Left forelimb (tissue), 1 donor: ENCODE results near the gene LAMA3.

ENCODE experiments used
- DNase-seq: peaks from one replicate; pipeline ENCODE4 v3.0.0-alpha.2; 2018; ENCODE audit warnings: low spot score

The LAMA3 gene

DNA sequence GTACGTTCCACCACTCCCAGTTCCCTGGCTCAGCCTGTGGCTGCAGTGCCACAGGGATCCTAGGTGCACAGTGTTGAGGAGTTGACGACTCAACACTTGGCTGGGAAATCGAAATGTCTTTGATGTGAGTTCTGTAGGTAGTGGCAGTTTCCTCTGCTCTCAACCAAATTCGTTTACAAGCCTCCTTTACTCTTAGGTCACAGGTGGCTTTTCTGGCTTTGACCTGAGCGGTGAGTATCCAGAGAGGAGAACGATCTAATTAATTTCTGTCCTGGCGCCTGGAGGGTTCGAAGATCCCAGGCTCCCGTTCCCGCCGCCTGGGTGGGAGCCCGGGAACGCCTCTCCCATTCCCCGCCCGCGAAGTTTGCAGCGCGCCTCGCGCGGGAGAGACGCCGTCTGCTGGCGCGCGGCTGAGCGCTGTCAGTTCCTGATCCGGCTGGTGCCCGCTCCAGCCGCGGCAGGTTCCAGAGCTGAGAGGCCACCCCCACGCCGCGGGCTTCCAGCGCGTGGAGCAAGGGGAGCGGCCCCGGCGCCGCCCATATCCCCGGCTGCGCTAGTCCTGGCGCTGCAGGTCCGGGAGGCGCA, at the start of gene LAMA3:
Gene LAMA3 (plus strand): TSS at position 423 of the 585 bp plus-strand sequence. CDS start 231 bp downstream, outside the sequence.
- DNase-seq = peak; percentile 72

GRCh38 chr18:23640052-23640451, 49.2 kb upstream of the LAMA3 start:
- DNase-seq = no peak

- no peak for DNase-seq
Measured at GRCh38 chr18:23641143-23641720, 48.0 kb upstream of the LAMA3 start.

DNA sequence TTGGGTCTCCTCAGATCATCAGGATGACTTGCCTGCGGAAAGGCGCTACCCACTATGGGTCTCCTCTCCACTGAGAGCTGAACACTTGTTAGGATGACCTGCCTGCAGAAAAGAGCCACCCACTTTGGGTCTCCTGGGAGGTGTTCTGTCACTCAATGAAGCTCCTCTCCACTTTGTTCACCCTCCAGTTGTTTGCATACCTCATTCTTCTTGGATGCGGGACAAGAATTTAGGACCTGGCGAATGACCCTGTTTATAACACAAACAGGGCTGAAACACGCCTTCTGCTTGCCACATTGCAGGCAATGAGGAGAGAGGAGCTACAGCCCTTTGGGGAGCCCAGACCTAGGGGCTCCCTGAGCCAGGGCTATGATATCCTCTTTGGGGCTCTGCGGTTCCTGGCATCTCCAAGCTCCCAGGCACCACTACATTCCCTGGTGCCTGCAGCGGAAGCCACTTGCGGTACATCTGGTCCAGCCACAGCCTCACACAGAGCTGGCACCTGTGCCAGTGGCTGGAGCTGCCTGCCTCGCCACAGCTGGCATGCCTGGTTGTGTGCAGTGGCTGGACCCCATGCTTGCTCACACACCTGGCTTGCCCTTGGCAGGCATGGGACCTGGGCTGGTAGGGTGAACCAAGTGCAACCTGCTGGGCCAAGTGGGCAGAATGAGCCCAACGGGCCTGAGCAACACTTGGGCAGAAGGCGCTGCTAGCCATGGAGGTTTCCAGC, 47.2 kb upstream of the LAMA3 start:
- no peak for DNase-seq

DNA sequence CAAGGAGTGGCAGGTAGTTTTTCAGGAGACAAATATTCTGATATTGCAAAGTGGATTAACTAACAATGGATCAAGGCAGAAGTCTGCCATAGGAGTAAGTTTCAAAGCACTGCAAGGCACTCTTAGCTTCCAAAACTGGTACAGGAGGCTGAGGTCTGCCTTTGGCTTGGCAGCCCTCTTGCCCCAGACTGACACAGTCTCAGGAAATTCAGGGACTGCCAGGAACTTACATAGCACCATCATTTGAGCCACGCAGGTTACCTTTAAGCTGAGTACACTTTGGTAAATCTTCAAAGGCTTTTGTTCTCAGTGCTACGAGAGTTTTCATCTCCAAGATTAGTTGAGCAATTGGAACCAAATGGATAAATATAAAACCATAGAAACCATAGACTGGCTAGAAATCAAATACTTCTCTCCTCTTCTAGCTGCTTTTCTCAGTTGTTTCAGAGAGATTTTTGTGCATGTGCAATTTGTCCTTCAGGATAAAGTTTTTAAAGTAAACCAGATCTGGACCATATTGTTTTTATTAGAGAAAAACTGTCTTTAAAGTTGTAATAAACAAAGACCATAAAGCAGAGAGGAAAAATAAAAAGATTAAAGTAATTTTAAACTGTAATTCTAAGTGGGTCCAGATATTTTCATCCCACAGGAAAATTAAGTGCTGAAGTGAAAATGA, 45.3 kb upstream of the LAMA3 start:
- no peak for DNase-seq

GRCh38 chr18:23645568-23646175, 43.6 kb upstream of the LAMA3 start:
- no peak for DNase-seq

DNA sequence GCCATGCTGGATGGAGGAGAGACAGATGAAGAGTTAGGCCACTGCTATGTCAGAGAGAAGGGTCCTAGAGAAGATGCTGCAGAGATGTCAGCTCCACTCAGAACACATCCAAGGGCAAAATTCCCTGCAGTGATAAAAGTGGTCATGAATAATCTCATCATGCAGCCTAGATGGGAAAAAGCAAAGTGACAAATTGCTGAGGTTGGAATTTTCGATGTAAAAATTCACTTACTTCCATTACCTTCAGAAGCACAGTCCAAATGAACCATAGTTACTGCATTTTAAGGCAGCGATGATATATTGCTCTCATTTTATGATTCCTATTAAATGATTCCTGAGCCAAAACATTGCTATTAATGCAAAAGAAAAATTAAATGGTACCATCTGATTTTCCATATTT, 43.0 kb upstream of the LAMA3 start:
- DNase-seq = no peak

DNA sequence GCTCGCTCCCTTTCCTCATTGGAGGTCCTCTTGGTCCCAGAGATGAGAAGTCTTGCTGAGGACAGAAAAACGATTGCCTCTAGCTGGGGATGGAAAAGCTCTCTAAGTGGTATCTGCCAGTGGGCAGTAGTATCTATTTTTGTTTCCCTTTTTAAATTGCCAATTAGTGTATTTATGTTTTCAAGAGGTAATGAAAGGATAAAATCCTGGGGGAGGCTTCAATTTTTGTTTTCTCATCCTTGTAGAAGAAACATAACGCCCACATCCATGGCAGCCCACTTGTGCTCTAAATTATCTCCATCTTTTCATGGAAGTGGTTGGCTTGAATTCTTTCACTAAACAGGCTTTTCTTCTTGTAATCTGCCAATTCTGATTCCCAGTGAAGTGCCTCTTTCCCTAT, 40.8 kb upstream of the LAMA3 start:
- no peak for DNase-seq

GRCh38 chr18:23648940-23649607, 40.2 kb upstream of the LAMA3 start:
- DNase-seq = no peak

GRCh38 chr18:23650968-23651927, 38.0 kb upstream of the LAMA3 start:
- DNase-seq = no peak

- DNase-seq = no peak
Measured at GRCh38 chr18:23652232-23652631, 37.0 kb upstream of the LAMA3 start.

GRCh38 chr18:23658285-23658684, 31.0 kb upstream of the LAMA3 start:
- no peak for DNase-seq

- DNase-seq = no peak
Measured at GRCh38 chr18:23661735-23662308, 27.4 kb upstream of the LAMA3 start.

DNA sequence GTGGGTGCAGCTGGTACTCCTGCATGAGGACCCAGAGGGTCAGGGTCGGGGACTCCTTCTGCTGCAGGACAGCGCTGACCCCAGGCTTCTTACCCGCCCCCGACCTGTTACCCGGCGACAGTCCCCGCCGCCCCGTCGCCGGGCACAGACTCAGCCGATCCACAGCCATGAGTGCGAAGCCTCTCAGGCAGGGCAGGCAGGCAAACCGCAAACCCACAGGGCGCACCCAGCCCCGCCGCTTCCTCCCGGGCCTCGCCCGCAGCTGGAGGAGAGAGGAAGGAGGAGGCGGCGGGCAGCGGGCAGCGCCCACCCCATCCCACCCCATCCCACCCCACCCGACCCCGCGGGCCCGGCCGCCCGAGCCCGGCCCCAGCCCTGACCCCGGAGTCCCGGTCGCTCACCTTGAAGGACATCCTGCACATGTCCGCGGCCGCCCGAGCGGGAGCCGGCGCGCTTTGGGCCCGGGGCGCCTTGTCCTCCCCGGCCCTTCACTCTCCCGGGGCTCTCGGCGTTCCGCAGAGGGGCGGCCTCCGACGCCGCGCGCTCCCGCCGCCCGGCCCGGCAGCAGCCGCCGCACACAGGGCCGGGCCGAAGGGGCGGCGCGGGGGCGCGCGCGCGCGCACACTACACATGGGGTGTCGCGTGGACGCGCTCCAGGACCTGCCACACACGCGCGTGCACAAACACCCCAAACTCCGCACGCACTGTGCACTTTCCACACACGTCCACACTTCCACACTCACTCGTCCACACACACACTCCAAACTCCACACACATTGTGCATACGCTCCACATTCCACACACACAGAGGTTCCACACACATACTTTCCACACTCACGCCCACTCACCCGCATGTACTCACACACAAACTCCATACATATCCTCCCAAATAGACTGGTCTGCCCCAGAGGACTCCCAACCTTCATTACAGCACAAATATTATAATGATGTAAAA, 26.7 kb upstream of the LAMA3 start, which contains the start of gene ANKRD29:
Gene ANKRD29 (minus strand): TSS at position 603 of the 955 bp plus-strand sequence. CDS start 181 bp downstream, at position 422.
- DNase-seq = no peak

GRCh38 chr18:23664674-23665073, 24.6 kb upstream of the LAMA3 start:
- DNase-seq = no peak

- no peak for DNase-seq
Measured at GRCh38 chr18:23667114-23667513, 22.1 kb upstream of the LAMA3 start.

- DNase-seq = no peak
Measured at GRCh38 chr18:23668731-23669130, 20.5 kb upstream of the LAMA3 start.

DNA sequence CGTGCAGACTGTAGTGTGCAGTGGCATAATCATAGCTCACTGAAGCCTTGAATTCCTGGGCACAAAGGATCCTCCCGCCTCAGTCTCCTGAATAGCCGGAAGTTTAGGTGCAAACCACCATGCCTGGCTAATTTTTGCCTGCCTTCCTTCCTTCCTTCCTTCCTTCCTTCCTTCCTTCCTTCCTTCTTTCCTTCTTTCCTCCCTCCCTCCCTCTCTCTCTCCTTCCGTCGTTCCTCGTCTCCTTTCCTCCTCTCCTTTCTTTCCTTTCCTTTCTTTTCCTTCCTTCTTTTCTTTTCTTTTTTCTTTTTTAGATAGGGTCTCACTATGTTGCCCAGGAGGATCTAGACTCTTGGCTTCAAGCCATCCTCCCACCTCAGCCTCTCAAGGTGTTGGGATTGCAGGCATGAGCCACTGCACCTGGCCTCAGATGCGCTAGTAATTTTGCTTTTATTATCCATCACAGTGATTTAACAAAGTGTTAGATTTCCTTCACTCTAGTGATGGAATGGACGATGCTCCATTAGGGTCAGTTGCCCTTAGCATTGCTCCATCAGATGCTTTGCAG, 20.0 kb upstream of the LAMA3 start:
- no peak for DNase-seq
